ENCODE results near the gene TMEM132D. TPM values are rescaled to one million over a fixed set of nuclear protein-coding genes. Genes with fewer than 3 reads are reported as not detected.

Gene TMEM132D
- total and polyA plus RNA-seq, 2 of the 4 experiments (the other 2 are of a cell fraction) = not detected

GRCh38 chr12:129069886-129070285, 833.9 kb downstream of the TMEM132D start:
- H2BK120ac ChIP-seq (ENCODE audit: low read depth, low read length) = no peak overlapping the region
- H3K56ac ChIP-seq (ENCODE audit: extremely low read depth, insufficient read depth, low read length) = no peak overlapping the region
- no peaks in the 10 kb centered on the region for H3K9me1 ChIP-seq (ENCODE audit: insufficient read depth, low read length)
- H2BK20ac ChIP-seq (ENCODE audit: low read depth, low read length) = no peak overlapping the region
- dilution Hi-C loops (cut with HindIII; ENCODE audit: low sequenced_read_pairs, unreplicated experiment) = no loop called here
- no peak overlapping the region for H3K23ac ChIP-seq (ENCODE audit: low read depth, low read length)
- H3K36me3 ChIP-seq (ENCODE audit: control insufficient read depth, insufficient read depth, low read length) = no peaks in the 10 kb centered on the region
- no peak overlapping the region for H3K4me2 ChIP-seq (ENCODE audit: low read depth, low read length)
- ChIA-PET POLR2A (ENCODE audit: unreplicated experiment) (no interaction called here), CTCF (no interaction called here)
- H3K27me3 ChIP-seq (ENCODE audit: control insufficient read depth, insufficient read depth, low read length) = no peaks in the 10 kb centered on the region
- H4K20me1 ChIP-seq (ENCODE audit: insufficient read depth, low read length) = no peaks in the 10 kb centered on the region
- no peak overlapping the region for H4K8ac ChIP-seq (ENCODE audit: low read depth in 2 of 2, low read length in 2 of 2)
- no TSS peak for BruUV-seq (replicated peaks)
- H3K27ac ChIP-seq (ENCODE audit: insufficient read depth, low read length) = no peak overlapping the region
- H3K4ac ChIP-seq (ENCODE audit: low read depth, low read length) = no peak overlapping the region
- no peak overlapping the region for H2AFZ ChIP-seq (replicated peaks; ENCODE audit: low read length, poor library complexity)
- no peaks in the 10 kb centered on the region for H3K79me1 ChIP-seq (ENCODE audit: low read depth in 1 of 2, low read length in 2 of 2)
- no peak overlapping the region for H4K5ac ChIP-seq (ENCODE audit: low read depth, low read length)
- DNase-seq (no peak), ATAC-seq (ENCODE audit: low read depth) (no peak)
- H3K9ac ChIP-seq (ENCODE audit: low read depth, low read length) = no peak overlapping the region
- H3K9me3 ChIP-seq (ENCODE audit: control insufficient read depth, insufficient read depth, low read length) = peaks cover 49% of the 10 kb centered on the region
- H2BK5ac ChIP-seq (ENCODE audit: low read depth, low read length, poor library complexity, severe bottlenecking) = no peak overlapping the region
- in situ Hi-C loops (cut with MboI; ENCODE audit: low sequenced_read_pairs) = no loop called here
- 30% methylated on average over 2 of the region's 15 CpGs; no CpG with 5 or more reads in 1 of the 2 experiments for WGBS, 2 experiments (ENCODE audit: extremely low coverage in 2 of 2, insufficient read length in 1 of 2)
- intact Hi-C loops (cut with micrococcal nuclease) = no loop called here
- no peaks in the 10 kb centered on the region for H3K4me1 ChIP-seq (ENCODE audit: control insufficient read depth, insufficient read depth, low read length)
- H2AK9ac ChIP-seq (replicated peaks; ENCODE audit: low read depth, low read length, poor library complexity) = no peak overlapping the region
- no peak for TF ChIP-seq USF2 (IDR thresholded peaks at IDR 0.05; ENCODE audit: low read depth, low read length)
- no peak overlapping the region for H3K14ac ChIP-seq (replicated peaks; ENCODE audit: low read depth, low read length)
- H2BK15ac ChIP-seq (ENCODE audit: low read depth, low read length) = no peak overlapping the region
- H3K18ac ChIP-seq (ENCODE audit: low read depth, low read length) = no peak overlapping the region
- no peak overlapping the region for H2AK5ac ChIP-seq (ENCODE audit: low read depth, low read length)
- no peak overlapping the region for H4K91ac ChIP-seq (ENCODE audit: insufficient read depth, low read depth, low read length)
- H3K4me3 ChIP-seq (ENCODE audit: insufficient read depth, low read depth, low read length) = no peak overlapping the region
